GM21576 (cell line): Measurements from ENCODE around the gene LAMA2.

ENCODE experiments used
- ATAC-seq: cut with Tn5 transposase; IDR thresholded peaks from one replicate; pipeline ENCODE4 v1.9.1; 2021; ENCODE audit warnings: mild to moderate bottlenecking, moderate library complexity; ENCODE audit not compliant: unreplicated experiment

LAMA2 gene

GRCh38 chr6:129475477-129476247, 592.7 kb downstream of the LAMA2 start:
- no peak for ATAC-seq

- no peak for ATAC-seq
Observed at GRCh38 chr6:129476248-129476564, 593.3 kb downstream of the LAMA2 start.

- no peak for ATAC-seq
Observed at GRCh38 chr6:129476810-129477209, 593.9 kb downstream of the LAMA2 start.

- no peak for ATAC-seq
Observed at GRCh38 chr6:129478379-129478778, 595.4 kb downstream of the LAMA2 start.

GRCh38 chr6:129481706-129482105, 598.8 kb downstream of the LAMA2 start:
- no peak for ATAC-seq

- ATAC-seq, result no peak
Observed at GRCh38 chr6:129485746-129486145, 602.8 kb downstream of the LAMA2 start.

- ATAC-seq, result no peak
Observed at GRCh38 chr6:129486327-129486726, 603.4 kb downstream of the LAMA2 start.

- no peak for ATAC-seq
Observed at GRCh38 chr6:129488313-129488712, 605.4 kb downstream of the LAMA2 start.

GRCh38 chr6:129489215-129489765, 606.4 kb downstream of the LAMA2 start:
- no peak for ATAC-seq

- peak; percentile 89 for ATAC-seq
Observed at GRCh38 chr6:129490521-129491255, 607.8 kb downstream of the LAMA2 start.

GRCh38 chr6:129491436-129491835, 608.5 kb downstream of the LAMA2 start:
- ATAC-seq, result peak; percentile 1

- no peak for ATAC-seq
Observed at GRCh38 chr6:129492260-129492659, 609.3 kb downstream of the LAMA2 start.

GRCh38 chr6:129493354-129493902, 610.5 kb downstream of the LAMA2 start:
- ATAC-seq, result no peak

GRCh38 chr6:129494099-129494498, 611.2 kb downstream of the LAMA2 start:
- no peak for ATAC-seq

GRCh38 chr6:129494586-129494985, 611.6 kb downstream of the LAMA2 start:
- ATAC-seq, result no peak

GRCh38 chr6:129495652-129496051, 612.7 kb downstream of the LAMA2 start:
- ATAC-seq, result no peak

GRCh38 chr6:129497481-129498441, 614.8 kb downstream of the LAMA2 start:
- ATAC-seq, result no peak

- ATAC-seq, result no peak
Observed at GRCh38 chr6:129498541-129498940, 615.6 kb downstream of the LAMA2 start.

- ATAC-seq, result peak; percentile 70
Observed at GRCh38 chr6:129498950-129499842, 616.3 kb downstream of the LAMA2 start.

- ATAC-seq, result no peak
Observed at GRCh38 chr6:129499843-129500219, 616.9 kb downstream of the LAMA2 start.
